ENCODE measurements around the gene PTPRN. TPM values are rescaled to one million over a fixed set of nuclear protein-coding genes. Genes with fewer than 3 reads are reported as not detected.

PTPRN gene
- total and polyA plus RNA-seq, 2 of the 8 experiments (the other 6 are each of a cell fraction or from before 2014, with no cell fraction given): 5.4 to 8.2 TPM

- TF ChIP-seq CTCF (IDR thresholded peaks at IDR 0.05; ENCODE audit: control extremely low read depth in 1 of 3, insufficient read depth in 1 of 3, low read depth in 1 of 3, low read length in 3 of 3) (no peak), KDM4A (IDR thresholded peaks at IDR 0.05; ENCODE audit: low read depth, low read length, severe bottlenecking) (no peak), JUN (IDR thresholded peaks at IDR 0.05; ENCODE audit: low read depth, low read length) (no peak), SP1 (IDR thresholded peaks at IDR 0.05; ENCODE audit: low read depth, low read length) (no peak), RFX5 (IDR thresholded peaks at IDR 0.05; ENCODE audit: borderline replicate concordance, low read depth, low read length) (no peak), FOSL1 (IDR thresholded peaks at IDR 0.05; ENCODE audit: insufficient read depth, low read depth, low read length) (no peak), TAF1 (IDR thresholded peaks at IDR 0.05; ENCODE audit: low read depth, low read length) (no peak), RXRA (IDR thresholded peaks at IDR 0.05; ENCODE audit: insufficient read depth, low read depth, low read length) (no peak), GTF2F1 (IDR thresholded peaks at IDR 0.05; ENCODE audit: borderline replicate concordance, low read depth, low read length) (no peak), SIN3A (conservative IDR thresholded peaks at IDR 0.05 in 1 of 2, IDR thresholded peaks at IDR 0.05 in 1 of 2; ENCODE audit: low read depth in 1 of 2, low read length in 2 of 2) (no peak), SIRT6 (IDR thresholded peaks at IDR 0.05; ENCODE audit: low read length) (no peak)
Measured at GRCh38 chr2:219291910-219292490, 17.2 kb downstream of the PTPRN start (continued).
